Bronchial epithelial cell (primary cell): ENCODE measurements around the gene HMCN2. TPM values are rescaled to one million over a fixed set of nuclear protein-coding genes. Genes with fewer than 3 reads are reported as not detected.
A peak's percentile ranks its signal among the peaks of the same experiment; 100 is the strongest.

Experiments
- DNase-seq: peaks from one replicate; pipeline ENCODE4 v3.0.0-alpha.2; 2010; ENCODE audit warnings: low read depth
- FAIRE-seq: peaks from 2 replicates; lab custom pipeline; 2011; peaks lifted over from hg19 to GRCh38; lab: Jason Lieb, UNC
- H3K27me3 ChIP-seq: 2 replicates; pipeline ENCODE4 v1.5.1; 2011; ENCODE audit warnings: low read length; ENCODE audit not compliant: control insufficient read depth, insufficient read depth
- H3K36me3 ChIP-seq: 2 replicates; pipeline ENCODE4 v1.5.1; 2011; ENCODE audit warnings: low read length; ENCODE audit not compliant: control insufficient read depth, insufficient read depth
- H3K4me3 ChIP-seq: 2 replicates; pipeline ENCODE4 v1.5.1; 2011; ENCODE audit warnings: mild to moderate bottlenecking, low read depth, low read length, control low read depth
- CTCF ChIP-seq: IDR thresholded peaks from 2 replicates; pipeline ENCODE4 v1.5.1; 2011; ENCODE audit warnings: mild to moderate bottlenecking, moderate library complexity, low read length, control low read depth, inconsistent platforms; ENCODE audit not compliant: insufficient read depth, severe bottlenecking
- total RNA-seq: library from RNA; depleted of rRNA; stranded (reverse); fragments of >200 nt; gene quantifications from 2 replicates; pipeline ENCODE4 v1.2.1, GENCODE V29; 2014

Gene HMCN2
- total RNA-seq, 1 donor from 2014 or later, result under 0.01 TPM

- no peak for TF ChIP-seq CTCF
- DNase-seq (no peak), FAIRE-seq (no peak)
- Histone ChIP-seq H3K36me3 (no peaks in the 10 kb centered on the region), H3K4me3 (no peak overlapping the region), H3K27me3 (peaks cover 8% of the 10 kb centered on the region)
Observed at GRCh38 chr9:130259044-130259443, 6.5 kb upstream of the HMCN2 start.

- DNase-seq (no peak), FAIRE-seq (peak; percentile 79)
- Histone ChIP-seq H3K4me3 (no peak overlapping the region), H3K36me3 (no peaks in the 10 kb centered on the region), H3K27me3 (peaks cover 16% of the 10 kb centered on the region)
- TF ChIP-seq CTCF, result no peak
Observed at GRCh38 chr9:130260816-130261765, 4.5 kb upstream of the HMCN2 start.

- Histone ChIP-seq H3K27me3 (peaks cover 22% of the 10 kb centered on the region), H3K4me3 (no peak overlapping the region), H3K36me3 (no peaks in the 10 kb centered on the region)
- FAIRE-seq (no peak), DNase-seq (no peak)
- TF ChIP-seq CTCF, result no peak
Observed at GRCh38 chr9:130262061-130262745, 3.4 kb upstream of the HMCN2 start.

GRCh38 chr9:130262771-130263170 lies 2.8 kb upstream of the HMCN2 start:
- FAIRE-seq, result no peak
- peaks cover 26% of the 10 kb centered on the region for H3K27me3 ChIP-seq

GRCh38 chr9:130263601-130264413 lies 1.8 kb upstream of the HMCN2 start:
- peak; percentile 34 for TF ChIP-seq CTCF
- Histone ChIP-seq H3K4me3 (no peak overlapping the region), H3K27me3 (peaks cover 34% of the 10 kb centered on the region), H3K36me3 (no peaks in the 10 kb centered on the region)
- FAIRE-seq, result no peak
- peak; percentile 40 for DNase-seq

More at GRCh38 chr9:130262771-130263170, 2.8 kb upstream of the HMCN2 start:
- no peak for TF ChIP-seq CTCF
- DNase-seq, result no peak
- H3K36me3 ChIP-seq, result no peaks in the 10 kb centered on the region
- no peak overlapping the region for H3K4me3 ChIP-seq
